Measurements from ENCODE around the gene CPNE4. TPM values are rescaled to one million over a fixed set of nuclear protein-coding genes. Genes with fewer than 3 reads are reported as not detected.
"Not testable (repeated sequence)": the region's sequence is repeated elsewhere in the genome, so short reads cannot be mapped to it uniquely, and the experiment has no call there.

Gene CPNE4
- total RNA-seq, 1 donor from 2014 or later = 0.10 TPM

DNA sequence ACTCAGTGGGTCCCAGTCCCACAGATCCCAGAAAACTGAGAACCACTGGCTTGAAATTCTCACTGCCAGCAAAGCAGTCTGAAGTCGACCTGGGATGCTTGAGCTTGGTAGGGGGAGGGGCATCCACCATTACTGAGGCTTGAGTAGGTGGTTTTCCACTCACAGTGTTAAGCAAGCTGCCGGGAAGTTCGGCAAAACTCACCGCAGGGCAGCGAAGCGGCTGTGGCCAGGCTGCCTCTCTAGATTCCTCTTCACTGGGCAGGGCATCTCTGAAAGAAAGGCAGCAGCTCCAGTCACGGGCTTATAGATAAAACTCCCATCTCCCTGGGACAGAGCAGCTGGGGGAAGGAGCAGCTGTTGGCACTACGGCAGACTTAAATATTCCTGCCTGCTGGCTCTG lies 71.4 kb downstream of the CPNE4 start:
- intact Hi-C loops (cut with micrococcal nuclease) = not testable (repeated sequence)

- intact Hi-C loops (cut with micrococcal nuclease) = no loop called here
Observed at GRCh38 chr3:131962982-131963381, 71.8 kb downstream of the CPNE4 start.

DNA sequence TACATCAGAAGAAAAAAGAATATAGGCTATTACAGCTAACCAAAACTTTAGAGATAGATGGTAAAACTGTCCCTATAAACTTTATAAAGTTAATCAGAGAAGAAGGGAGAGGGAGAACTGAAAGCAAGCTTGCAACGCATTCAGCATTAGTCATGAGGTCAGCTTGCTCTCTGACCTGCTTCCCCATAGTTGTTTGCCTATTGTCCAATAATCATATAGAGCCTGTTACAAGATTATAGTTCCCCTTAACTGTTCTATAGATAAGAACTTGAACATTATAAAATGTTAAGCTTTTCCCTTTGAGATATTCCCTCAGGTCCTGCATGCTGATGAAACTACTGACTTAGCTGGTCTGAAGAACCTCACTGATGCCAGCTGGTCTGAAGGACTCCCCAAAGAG lies 74.5 kb downstream of the CPNE4 start:
- intact Hi-C loops (cut with micrococcal nuclease) = no loop called here

DNA sequence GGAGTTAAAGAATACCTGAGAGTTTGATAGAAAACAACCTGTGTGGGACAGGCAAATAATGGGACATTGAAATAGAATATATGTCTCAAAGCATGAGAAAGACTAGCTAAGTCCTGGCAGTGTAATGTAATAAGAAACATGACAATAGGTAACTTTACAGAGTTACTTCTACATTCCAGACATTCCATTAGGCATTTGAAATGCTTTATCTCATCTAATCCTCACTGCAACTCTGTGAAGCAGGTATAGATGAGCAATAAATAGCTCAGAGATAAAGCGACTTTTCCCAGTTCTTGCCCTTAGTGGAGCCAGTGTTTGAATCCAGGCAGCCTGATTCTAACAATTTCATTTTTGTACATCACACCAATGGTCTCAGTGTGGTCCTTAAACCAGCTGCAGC lies 76.8 kb downstream of the CPNE4 start:
- intact Hi-C loops (cut with micrococcal nuclease) = no loop called here

DNA sequence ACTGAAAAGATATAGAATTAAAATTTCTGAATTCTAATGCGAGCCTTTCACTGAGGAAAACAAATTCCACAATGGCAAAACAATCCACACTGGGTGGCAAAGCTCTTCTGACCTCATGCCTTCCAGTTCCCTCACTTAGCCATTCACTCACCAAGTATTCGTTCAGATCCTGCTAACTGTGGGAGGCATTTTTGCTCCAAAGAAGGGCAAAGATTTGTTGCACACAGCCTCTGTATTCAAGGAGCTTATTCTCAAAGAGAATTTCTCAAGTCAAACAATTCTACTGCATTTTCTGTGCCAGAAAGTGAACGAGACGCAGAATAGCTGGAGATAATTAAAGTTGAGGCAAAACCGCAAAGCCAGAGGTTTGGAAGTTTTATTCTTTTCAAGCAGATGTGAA lies 77.3 kb downstream of the CPNE4 start:
- intact Hi-C loops (cut with micrococcal nuclease) = no loop called here

DNA sequence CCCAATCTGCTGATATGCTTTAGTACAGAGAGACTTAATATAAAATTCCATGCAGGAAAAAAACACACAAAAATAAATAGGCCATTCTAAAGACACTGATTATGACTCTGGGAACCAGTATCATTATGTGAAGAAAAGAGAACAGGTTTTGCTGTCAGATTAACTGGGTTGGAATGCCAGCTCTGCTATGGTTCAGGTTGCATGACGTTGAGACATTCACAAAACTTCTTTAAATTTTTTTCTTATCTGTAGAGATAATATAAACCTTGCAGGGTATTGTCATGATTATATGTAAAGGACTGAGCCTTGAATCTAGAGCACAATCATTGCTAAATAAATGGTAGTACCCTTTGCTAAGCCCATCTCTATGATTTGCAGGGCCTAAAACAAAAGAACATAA lies 86.0 kb downstream of the CPNE4 start:
- intact Hi-C loops (cut with micrococcal nuclease) = no loop called here

GRCh38 chr3:131944676-131945075 lies 90.1 kb downstream of the CPNE4 start:
- intact Hi-C loops (cut with micrococcal nuclease) = no loop called here

GRCh38 chr3:131933665-131934064 lies 101.1 kb downstream of the CPNE4 start:
- intact Hi-C loops (cut with micrococcal nuclease) = no loop called here

GRCh38 chr3:131928593-131928992 lies 106.2 kb downstream of the CPNE4 start:
- intact Hi-C loops (cut with micrococcal nuclease) = no loop called here

GRCh38 chr3:131925571-131925970 lies 109.2 kb downstream of the CPNE4 start:
- intact Hi-C loops (cut with micrococcal nuclease) = no loop called here

DNA sequence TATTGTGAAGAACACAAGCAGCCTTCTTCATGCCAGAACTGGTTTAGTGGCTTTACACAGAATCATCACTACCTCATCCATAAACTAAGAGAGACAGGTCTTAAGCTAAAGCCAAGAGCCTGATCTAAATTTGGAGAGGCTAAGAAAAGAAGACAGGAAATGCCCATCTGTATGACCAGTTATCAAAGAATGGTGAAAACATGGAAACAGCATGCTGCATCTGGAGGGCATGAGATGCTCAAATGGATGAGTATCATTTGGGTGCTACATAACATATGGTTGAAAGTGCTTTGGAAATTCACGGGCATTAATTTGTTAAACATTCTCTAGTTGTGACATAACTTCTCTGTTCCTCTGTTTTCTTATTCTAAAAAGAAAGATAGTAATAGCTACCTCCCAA lies 112.5 kb downstream of the CPNE4 start:
- intact Hi-C loops (cut with micrococcal nuclease) = no loop called here

GRCh38 chr3:131917006-131917405 lies 117.8 kb downstream of the CPNE4 start:
- intact Hi-C loops (cut with micrococcal nuclease) = no loop called here

- intact Hi-C loops (cut with micrococcal nuclease) = no loop called here
Observed at GRCh38 chr3:131914090-131914691, 120.6 kb downstream of the CPNE4 start.

DNA sequence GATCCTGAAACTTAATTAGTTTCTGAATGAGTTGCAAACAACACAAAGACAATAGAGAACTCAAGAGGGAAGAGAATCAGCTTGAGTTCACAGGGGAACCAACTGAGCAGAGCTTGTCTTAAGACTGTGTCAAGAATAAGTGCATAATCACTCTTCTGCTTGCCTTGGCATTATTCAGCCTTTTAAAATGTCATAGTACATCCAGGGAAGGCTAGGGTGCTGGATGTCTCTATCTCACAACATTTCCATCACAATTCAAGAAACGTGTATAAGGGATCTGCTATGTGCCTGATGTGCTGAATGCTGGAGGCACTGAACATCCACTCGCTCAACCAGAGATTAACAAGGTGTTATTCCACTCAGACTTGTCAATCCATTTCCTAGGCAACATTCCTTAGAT lies 122.6 kb downstream of the CPNE4 start:
- intact Hi-C loops (cut with micrococcal nuclease) = no loop called here

GRCh38 chr3:131907796-131908195 lies 127.0 kb downstream of the CPNE4 start:
- intact Hi-C loops (cut with micrococcal nuclease) = no loop called here

DNA sequence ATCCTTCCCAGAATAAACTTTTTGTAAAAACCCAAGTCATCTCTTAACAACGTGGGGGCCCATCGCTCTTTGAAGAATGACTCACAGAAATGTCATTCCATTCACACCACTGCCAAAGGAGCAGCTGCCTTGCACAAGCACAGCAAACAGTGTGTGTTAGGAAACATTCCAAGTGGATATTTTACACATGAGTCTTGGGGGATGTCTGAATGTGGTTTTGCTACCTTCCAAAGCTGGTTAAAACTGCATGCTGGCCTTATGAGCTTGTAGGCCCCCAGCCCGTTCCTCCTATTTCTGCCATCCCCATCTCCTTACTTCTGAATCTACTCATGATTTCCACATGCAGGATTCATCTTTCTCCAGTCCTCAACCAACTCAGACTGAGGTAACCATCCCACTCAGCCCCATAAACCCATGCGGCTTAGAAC lies 130.8 kb downstream of the CPNE4 start:
- intact Hi-C loops (cut with micrococcal nuclease) = no loop called here

DNA sequence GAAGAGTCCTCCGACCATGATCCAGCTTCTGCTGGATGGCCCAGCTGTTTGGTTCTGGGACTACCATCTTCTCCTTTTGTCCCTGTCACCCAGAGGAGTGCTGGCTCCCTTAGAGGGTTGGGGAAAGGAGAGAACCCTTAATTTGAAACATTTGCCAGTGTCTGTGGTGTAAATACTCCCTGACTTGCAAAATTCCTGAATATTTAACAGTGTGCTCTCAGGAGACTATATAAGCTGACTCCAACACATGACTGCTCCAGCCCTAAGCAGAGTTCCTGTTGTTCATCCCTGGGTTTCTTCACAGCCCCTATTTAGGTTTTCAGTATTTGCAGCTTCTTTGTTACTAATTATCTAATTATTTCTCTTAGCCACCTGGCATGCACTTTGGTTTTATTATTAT lies 133.1 kb downstream of the CPNE4 start:
- intact Hi-C loops (cut with micrococcal nuclease) = no loop called here

DNA sequence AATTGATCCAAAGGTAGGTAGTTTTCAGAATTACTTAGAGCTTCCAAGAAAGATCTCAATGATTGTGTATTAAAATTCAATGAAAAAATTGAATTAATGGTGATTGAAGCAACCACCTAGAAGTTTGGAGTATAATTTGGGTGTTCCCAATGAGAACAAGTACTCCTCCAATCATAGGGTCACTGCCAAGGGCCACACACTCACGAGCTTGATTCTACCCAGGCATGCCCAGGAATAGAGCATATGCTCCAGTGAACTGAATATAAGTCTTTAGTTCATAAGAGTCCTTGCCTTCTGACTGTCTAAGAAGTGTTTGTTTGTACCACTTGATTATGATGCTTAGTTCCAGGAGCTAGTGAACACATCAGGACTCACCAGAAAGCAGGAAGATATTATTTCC lies 133.9 kb downstream of the CPNE4 start:
- intact Hi-C loops (cut with micrococcal nuclease) = no loop called here

- intact Hi-C loops (cut with micrococcal nuclease) = no loop called here
Observed at GRCh38 chr3:131899021-131899420, 135.8 kb downstream of the CPNE4 start.

- intact Hi-C loops (cut with micrococcal nuclease) = no loop called here
Observed at GRCh38 chr3:131898346-131898745, 136.5 kb downstream of the CPNE4 start.

DNA sequence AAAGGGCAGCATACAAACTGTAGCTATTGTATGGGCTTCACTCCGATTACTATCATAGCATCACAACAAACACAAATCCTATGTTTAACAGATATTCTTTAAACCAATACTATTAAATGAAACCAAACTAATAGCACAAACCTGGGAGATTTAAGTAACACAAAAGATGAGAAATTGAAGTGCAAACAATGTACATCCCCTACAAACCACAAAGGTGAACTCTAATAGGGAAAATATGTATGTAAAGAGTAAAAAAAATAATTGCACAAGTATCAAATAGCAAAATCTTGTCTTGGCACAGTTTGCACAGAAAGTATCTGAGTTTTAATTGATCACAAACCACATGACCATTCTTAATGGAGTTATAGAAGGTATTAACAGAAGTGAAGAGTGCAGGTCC lies 138.5 kb downstream of the CPNE4 start:
- intact Hi-C loops (cut with micrococcal nuclease) = no loop called here

DNA sequence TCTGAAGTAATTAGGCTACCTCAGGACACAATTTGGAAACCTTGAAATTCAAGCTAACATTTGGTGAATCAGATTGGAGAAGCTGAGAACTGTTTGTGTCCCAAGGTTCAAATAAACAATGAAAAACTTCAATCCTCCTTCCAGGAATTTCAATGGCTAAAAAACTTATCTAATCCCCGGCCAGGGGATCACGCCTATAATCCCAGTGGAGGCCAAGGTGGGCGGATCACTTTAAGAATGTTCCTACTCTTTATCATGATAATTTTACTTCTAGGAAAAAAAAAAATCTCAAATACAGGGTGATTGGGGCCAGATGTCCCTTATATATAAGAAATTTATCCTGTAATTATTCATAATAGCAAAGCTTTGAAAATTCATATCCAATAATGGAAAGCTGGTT lies 139.0 kb downstream of the CPNE4 start:
- intact Hi-C loops (cut with micrococcal nuclease) = no loop called here

DNA sequence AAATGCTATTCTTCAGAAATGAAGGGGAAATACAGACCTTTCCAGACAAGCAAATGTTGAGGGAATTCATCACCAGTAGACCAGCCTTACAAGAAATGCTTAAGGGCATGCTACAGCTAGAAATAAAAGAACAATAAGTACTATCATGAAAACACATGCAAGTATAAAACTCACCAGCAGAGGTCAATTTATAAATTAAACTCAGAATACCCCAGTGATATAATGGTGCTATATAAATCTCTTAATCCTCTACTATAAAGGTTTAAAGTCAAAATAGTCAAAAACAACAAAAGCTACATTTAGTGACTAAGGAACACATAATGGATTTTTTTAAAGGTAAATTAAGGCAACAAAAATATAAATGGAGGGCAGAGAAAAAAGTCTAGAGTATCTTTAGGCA lies 142.5 kb downstream of the CPNE4 start:
- intact Hi-C loops (cut with micrococcal nuclease) = no loop called here

DNA sequence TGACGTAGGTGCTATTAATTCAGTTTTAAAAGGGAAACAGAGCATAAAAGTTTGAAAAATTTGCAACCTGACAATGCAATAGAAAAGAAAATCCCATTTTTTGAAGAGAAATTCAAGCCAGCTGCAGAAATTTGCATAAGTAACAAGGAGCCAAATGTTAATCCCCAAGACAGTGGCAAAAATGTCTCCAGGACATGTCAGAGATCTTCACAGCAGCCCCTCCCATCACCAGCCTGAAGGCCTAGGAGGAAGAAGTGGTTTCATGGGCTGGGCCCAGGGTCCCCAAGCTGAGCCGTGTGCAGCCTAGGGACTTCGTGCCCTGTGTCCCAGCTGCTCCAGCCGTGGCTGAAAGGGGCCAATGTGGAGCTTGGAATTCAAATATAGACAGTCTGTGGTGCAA lies 148.9 kb downstream of the CPNE4 start:
- intact Hi-C loops (cut with micrococcal nuclease) = not testable (repeated sequence)

All from T-helper 1 cell treated with Interleukin-12 subunit alpha and Interleukin-12 subunit beta and Interleukin-4 antibody, amounts not matched to agents 30 ng/mL and 1 ng/mL, for 36 hours (primary cell).